ENCODE data around the gene ZBTB24. TPM values are rescaled to one million over a fixed set of nuclear protein-coding genes. Genes with fewer than 3 reads are reported as not detected.

ZBTB24 gene
- total RNA-seq, 3 donors from 2014 or later (not counting 1 experiment from before 2014, with no cell fraction given), result 6.7 to 10.6 (median 8.6) TPM

DNA sequence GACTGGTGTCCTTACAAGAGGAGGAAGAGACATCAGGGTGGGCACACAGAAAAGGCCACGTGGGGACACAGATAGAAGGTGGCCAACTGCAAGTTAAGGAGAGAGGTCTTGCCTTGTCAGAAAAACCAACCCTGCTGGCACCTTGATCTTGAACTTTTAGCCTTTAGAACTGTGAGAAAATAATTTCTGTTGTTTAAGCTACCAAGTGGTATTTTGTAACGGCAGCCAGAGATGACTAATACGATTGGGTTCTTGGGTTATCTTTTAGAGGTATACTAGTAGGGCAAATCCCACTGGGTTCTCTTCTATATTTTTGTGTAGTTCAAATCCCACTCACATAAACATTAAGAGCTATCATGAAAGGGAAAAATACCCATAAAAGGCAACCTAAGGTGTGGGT, 31.9 kb upstream of the ZBTB24 start:
- no peak overlapping the region for H3K27ac ChIP-seq (ENCODE audit: low read length)
- TF ChIP-seq CTCF (IDR thresholded peaks at IDR 0.05), result no peak
- Mint-ChIP-seq H3K27ac (peak overlapping the region; percentile 39 to 47), H3K4me3 (peak overlapping the region; percentile 76), H3K4me1 (peaks cover 27 to 29% of the 10 kb centered on the region in 2 donors), H3K27me3 (ENCODE audit: low read depth in 2 of 2) (no peaks in the 10 kb centered on the region), H3K36me3 (no peaks in the 10 kb centered on the region), H3K9me3 (no peaks in the 10 kb centered on the region)
- WGBS (ENCODE audit: insufficient coverage), result 73% methylated on average over 3 of the region's 3 CpGs
- DNase-seq (no peak), ATAC-seq (peak in 1 of 3 donors; percentile 18)
- H3K36me3 ChIP-seq (ENCODE audit: control insufficient read depth, insufficient read depth, low read length), result no peaks in the 10 kb centered on the region
- H3K27me3 ChIP-seq (ENCODE audit: control insufficient read depth, insufficient read depth, low read length), result no peaks in the 10 kb centered on the region
- peaks cover 3% of the 10 kb centered on the region for H3K4me1 ChIP-seq (ENCODE audit: control insufficient read depth, insufficient read depth, low read length)
- no peak overlapping the region for H3K4me3 ChIP-seq (ENCODE audit: low read length)
- intact Hi-C loops (cut with micrococcal nuclease), result no loop called here
- no peaks in the 10 kb centered on the region for H3K9me3 ChIP-seq (ENCODE audit: control insufficient read depth, insufficient read depth, low read length)

- no peaks in the 10 kb centered on the region for H3K27me3 ChIP-seq (ENCODE audit: control insufficient read depth, insufficient read depth, low read length)
- Mint-ChIP-seq H3K4me1 (peaks cover 23 to 25% of the 10 kb centered on the region in 2 donors), H3K27ac (no peak overlapping the region), H3K9me3 (no peaks in the 10 kb centered on the region), H3K4me3 (no peak overlapping the region), H3K36me3 (no peaks in the 10 kb centered on the region), H3K27me3 (ENCODE audit: low read depth in 2 of 2) (no peaks in the 10 kb centered on the region)
- H3K27ac ChIP-seq (ENCODE audit: low read length), result no peak overlapping the region
- H3K9me3 ChIP-seq (ENCODE audit: control insufficient read depth, insufficient read depth, low read length), result no peaks in the 10 kb centered on the region
- WGBS (ENCODE audit: insufficient coverage), result 97% methylated on average over 2 of the region's 2 CpGs
- ATAC-seq (no peak), DNase-seq (no peak)
- no peaks in the 10 kb centered on the region for H3K36me3 ChIP-seq (ENCODE audit: control insufficient read depth, insufficient read depth, low read length)
- H3K4me3 ChIP-seq (ENCODE audit: low read length), result no peak overlapping the region
- no peak for TF ChIP-seq CTCF (IDR thresholded peaks at IDR 0.05)
- intact Hi-C loops (cut with micrococcal nuclease), result no loop called here
- H3K4me1 ChIP-seq (ENCODE audit: control insufficient read depth, insufficient read depth, low read length), result no peaks in the 10 kb centered on the region
Measured at GRCh38 chr6:109513571-109514071, 30.6 kb upstream of the ZBTB24 start.

DNA sequence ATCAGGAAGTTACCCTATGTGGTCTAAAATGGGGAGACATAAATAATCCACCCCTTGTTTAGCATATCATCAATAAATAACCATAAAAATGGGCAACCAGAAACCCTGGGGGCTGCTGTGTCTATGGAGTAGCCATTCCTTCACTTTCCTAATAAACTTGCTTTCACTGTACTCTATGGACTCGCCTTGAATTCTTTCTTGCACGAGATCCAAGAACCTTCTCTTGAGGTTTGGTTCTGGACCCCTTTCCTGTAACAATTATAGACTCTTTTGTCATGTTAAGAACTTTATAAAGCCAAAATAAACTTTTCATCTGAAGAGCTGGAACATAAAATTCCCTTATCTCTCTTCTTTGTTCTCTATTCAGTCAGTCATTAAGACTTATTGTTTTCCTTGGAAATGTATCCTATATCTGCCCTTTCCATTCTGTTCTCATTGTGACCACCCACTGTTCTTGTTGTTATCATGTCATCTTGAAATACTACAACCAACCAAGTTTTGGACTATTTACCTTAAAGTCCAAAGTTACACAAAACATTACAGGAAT, 29.3 kb upstream of the ZBTB24 start:
- intact Hi-C loops (cut with micrococcal nuclease), result no loop called here
- no peaks in the 10 kb centered on the region for H3K27me3 Mint-ChIP-seq (ENCODE audit: low read depth in 2 of 2)
- Histone ChIP-seq H3K4me1 (ENCODE audit: control insufficient read depth, insufficient read depth, low read length) (no peaks in the 10 kb centered on the region), H3K36me3 (ENCODE audit: control insufficient read depth, insufficient read depth, low read length) (no peaks in the 10 kb centered on the region), H3K4me3 (ENCODE audit: low read length) (no peak overlapping the region), H3K9me3 (ENCODE audit: control insufficient read depth, insufficient read depth, low read length) (no peaks in the 10 kb centered on the region), H3K27me3 (ENCODE audit: control insufficient read depth, insufficient read depth, low read length) (no peaks in the 10 kb centered on the region), H3K27ac (ENCODE audit: low read length) (no peak overlapping the region)
- 97% methylated on average over 2 of the region's 2 CpGs for WGBS (ENCODE audit: insufficient coverage)
- DNase-seq (no peak), ATAC-seq (no peak)
- no peaks in the 10 kb centered on the region for H3K9me3 Mint-ChIP-seq
- no peak overlapping the region for H3K4me3 Mint-ChIP-seq
- H3K27ac Mint-ChIP-seq, result no peak overlapping the region
- no peak for TF ChIP-seq CTCF (IDR thresholded peaks at IDR 0.05)
- H3K36me3 Mint-ChIP-seq, result no peaks in the 10 kb centered on the region
- peaks cover 23 to 25% of the 10 kb centered on the region in 2 donors for H3K4me1 Mint-ChIP-seq

GRCh38 chr6:109511832-109512231, 28.8 kb upstream of the ZBTB24 start:
- H3K27ac Mint-ChIP-seq, result no peak overlapping the region
- no peak overlapping the region for H3K4me3 Mint-ChIP-seq
- Histone ChIP-seq H3K27ac (ENCODE audit: low read length) (no peak overlapping the region), H3K9me3 (ENCODE audit: control insufficient read depth, insufficient read depth, low read length) (no peaks in the 10 kb centered on the region), H3K4me1 (ENCODE audit: control insufficient read depth, insufficient read depth, low read length) (no peaks in the 10 kb centered on the region), H3K36me3 (ENCODE audit: control insufficient read depth, insufficient read depth, low read length) (no peaks in the 10 kb centered on the region), H3K27me3 (ENCODE audit: control insufficient read depth, insufficient read depth, low read length) (no peaks in the 10 kb centered on the region), H3K4me3 (ENCODE audit: low read length) (no peak overlapping the region)
- intact Hi-C loops (cut with micrococcal nuclease), result no loop called here
- DNase-seq (no peak), ATAC-seq (no peak)
- H3K4me1 Mint-ChIP-seq, result peaks cover 20 to 22% of the 10 kb centered on the region in 2 donors
- no peaks in the 10 kb centered on the region for H3K27me3 Mint-ChIP-seq (ENCODE audit: low read depth in 2 of 2)
- no peaks in the 10 kb centered on the region for H3K36me3 Mint-ChIP-seq
- no peaks in the 10 kb centered on the region for H3K9me3 Mint-ChIP-seq
- TF ChIP-seq CTCF (IDR thresholded peaks at IDR 0.05), result no peak
- 91% methylated on average over 2 of the region's 2 CpGs for WGBS (ENCODE audit: insufficient coverage)

All from natural killer cell (primary cell).